Mesenchymal stem cell (in vitro differentiated cells and primary cell): Measurements from ENCODE around the gene EMX1.

Experiments
- DNase-seq: peaks from one replicate; pipeline ENCODE4 v3.0.0-alpha.2; 2013
- H2AFZ ChIP-seq: one replicate; pipeline ENCODE4 v1.6.1; 2013; ENCODE audit warnings: low read depth, mild to moderate bottlenecking, control low read depth, inconsistent platforms, low read length, moderate library complexity
- H2AK5ac ChIP-seq: 2 replicates; pipeline ENCODE4 v1.6.1; 2013; ENCODE audit warnings: low read length, moderate library complexity, mild to moderate bottlenecking, inconsistent platforms; ENCODE audit not compliant: severe bottlenecking
- H2BK120ac ChIP-seq: one replicate; pipeline ENCODE4 v1.6.1; 2013; ENCODE audit warnings: low read depth, mild to moderate bottlenecking, inconsistent platforms, low read length, moderate library complexity
- H2BK12ac ChIP-seq, 2 experiments: one replicate each; pipeline ENCODE4 v1.6.1; 2013; ENCODE audit warnings: inconsistent platforms in 2 of 2, low read length in 2 of 2, mild to moderate bottlenecking in 2 of 2, moderate library complexity in 2 of 2, control low read depth in 1 of 2
- H2BK15ac ChIP-seq: one replicate; pipeline ENCODE4 v1.6.1; 2013; ENCODE audit warnings: mild to moderate bottlenecking, low read depth, inconsistent platforms; ENCODE audit not compliant: poor library complexity, severe bottlenecking
- H2BK5ac ChIP-seq: 2 replicates; pipeline ENCODE4 v1.6.1; 2013; ENCODE audit warnings: low read depth, mild to moderate bottlenecking, low read length, control low read depth, inconsistent platforms; ENCODE audit not compliant: poor library complexity, severe bottlenecking
- H3K14ac ChIP-seq, 2 experiments: one replicate each; pipeline ENCODE4 v1.6.1; 2013; ENCODE audit warnings: inconsistent platforms in 2 of 2, low read length in 2 of 2, control low read depth in 1 of 2, mild to moderate bottlenecking in 1 of 2, moderate library complexity in 1 of 2
- H3K18ac ChIP-seq, 2 experiments: one replicate each; pipeline ENCODE4 v1.6.1; 2013; ENCODE audit warnings: inconsistent platforms in 2 of 2, low read length in 2 of 2, control low read depth in 1 of 2, low read depth in 1 of 2, mild to moderate bottlenecking in 1 of 2
- H3K23ac ChIP-seq, 2 experiments: one replicate each; pipeline ENCODE4 v1.6.1; 2013; ENCODE audit warnings: inconsistent platforms in 2 of 2, low read length in 2 of 2, mild to moderate bottlenecking in 2 of 2, moderate library complexity in 2 of 2, control low read depth in 1 of 2
- H3K27ac ChIP-seq: 2 replicates; pipeline ENCODE4 v1.5.1; 2013; ENCODE audit warnings: mild to moderate bottlenecking, moderate library complexity, low read length, control low read depth, inconsistent platforms; ENCODE audit not compliant: poor library complexity, severe bottlenecking
- H3K27me3 ChIP-seq, 2 experiments: 2 replicates each; pipeline versions ENCODE4 v1.6.1 to v1.7.0; 2013; ENCODE audit warnings: low read length in 2 of 2, mild to moderate bottlenecking in 2 of 2, moderate library complexity in 2 of 2, control low read depth in 1 of 2, inconsistent platforms in 1 of 2; ENCODE audit not compliant: control insufficient read depth in 1 of 2, insufficient read depth in 1 of 2
- H3K36me3 ChIP-seq, 2 experiments: 2 replicates each; pipeline versions ENCODE4 v1.6.1 to v1.7.0; 2013; ENCODE audit warnings: low read length in 2 of 2, control low read depth in 1 of 2, inconsistent platforms in 1 of 2, low read depth in 1 of 2, mild to moderate bottlenecking in 1 of 2; ENCODE audit not compliant: insufficient read depth in 2 of 2, control insufficient read depth in 1 of 2
- H3K4ac ChIP-seq, 2 experiments: one replicate each; pipeline ENCODE4 v1.6.1; 2013; ENCODE audit warnings: inconsistent platforms in 2 of 2, low read length in 2 of 2, mild to moderate bottlenecking in 2 of 2, moderate library complexity in 2 of 2, control low read depth in 1 of 2, low read depth in 1 of 2
- H3K4me1 ChIP-seq: 2 replicates; pipeline ENCODE4 v1.6.1; 2013; ENCODE audit warnings: low read depth, low read length, control low read depth; ENCODE audit not compliant: control insufficient read depth, insufficient read depth
- H3K4me2 ChIP-seq: 2 replicates; pipeline ENCODE4 v1.6.1; 2013; ENCODE audit warnings: low read length, mild to moderate bottlenecking, inconsistent platforms; ENCODE audit not compliant: poor library complexity, severe bottlenecking
- H3K4me3 ChIP-seq, 2 experiments: 2 replicates each; pipeline versions ENCODE4 v1.5.1 to v1.7.0; 2013; ENCODE audit warnings: low read length in 2 of 2, mild to moderate bottlenecking in 2 of 2, control low read depth in 1 of 2, low read depth in 1 of 2; ENCODE audit not compliant: insufficient read depth in 1 of 2
- H3K79me1 ChIP-seq: replicated peaks from 2 replicates; pipeline ENCODE4 v1.6.1; 2013; ENCODE audit warnings: mild to moderate bottlenecking, control low read depth, low read length, inconsistent platforms; ENCODE audit not compliant: poor library complexity, severe bottlenecking
- H3K9ac ChIP-seq: 2 replicates; pipeline ENCODE4 v1.7.0; 2013; ENCODE audit warnings: mild to moderate bottlenecking, low read length, moderate library complexity
- H3K9me3 ChIP-seq: 2 replicates; pipeline ENCODE4 v1.7.0; 2013; ENCODE audit warnings: mild to moderate bottlenecking, low read length; ENCODE audit not compliant: control insufficient read depth
- H4K8ac ChIP-seq: one replicate; pipeline ENCODE4 v1.6.1; 2013; ENCODE audit warnings: inconsistent platforms, mild to moderate bottlenecking, low read length, moderate library complexity
- H4K91ac ChIP-seq: one replicate; pipeline ENCODE4 v1.6.1; 2013; ENCODE audit warnings: mild to moderate bottlenecking, low read length, inconsistent platforms
- WGBS: methylation state at CpG from one replicate; pipeline ENCODE4 v1.1.7; 2013; ENCODE audit warnings: mixed read lengths; 5-methylcytosine and 5-hydroxymethylcytosine counted together

EMX1 gene

GRCh38 chr2:72982219-72982618, 64.9 kb downstream of the EMX1 start:
- 96% methylated on average over 2 of the region's 2 CpGs for WGBS
- Histone ChIP-seq H3K4me1 (peaks cover 6% of the 10 kb centered on the region), H2BK15ac (no peak overlapping the region)

GRCh38 chr2:72982781-72983499, 65.6 kb downstream of the EMX1 start:
- Histone ChIP-seq H2AFZ (no peak overlapping the region), H3K27ac (no peak overlapping the region), H3K36me3 (peaks cover 31 to 38% of the 10 kb centered on the region in 2 experiments), H3K18ac (no peak overlapping the region), H2BK120ac (no peak overlapping the region), H4K8ac (no peak overlapping the region), H2BK15ac (no peak overlapping the region), H3K27me3 (no peaks in the 10 kb centered on the region), H3K9me3 (no peaks in the 10 kb centered on the region), H3K9ac (no peak overlapping the region), H2AK5ac (no peak overlapping the region), H2BK5ac (no peak overlapping the region), H3K14ac (no peak overlapping the region), H4K91ac (no peak overlapping the region), H3K79me1 (no peaks in the 10 kb centered on the region), H2BK12ac (no peak overlapping the region), H3K4me1 (peaks cover 6% of the 10 kb centered on the region), H3K23ac (no peak overlapping the region), H3K4me3 (no peak overlapping the region), H3K4ac (no peak overlapping the region), H3K4me2 (no peak overlapping the region)
- 97% methylated on average over 11 of the region's 11 CpGs for WGBS
- DNase-seq, result no peak

More at GRCh38 chr2:72982219-72982618, 64.9 kb downstream of the EMX1 start:
- Histone ChIP-seq H3K23ac (no peak overlapping the region), H2BK5ac (no peak overlapping the region), H3K36me3 (peaks cover 27 to 36% of the 10 kb centered on the region in 2 experiments), H3K27ac (no peak overlapping the region), H3K18ac (no peak overlapping the region), H3K9me3 (no peaks in the 10 kb centered on the region), H3K14ac (no peak overlapping the region), H3K27me3 (no peaks in the 10 kb centered on the region), H3K79me1 (no peaks in the 10 kb centered on the region), H3K9ac (no peak overlapping the region), H4K91ac (no peak overlapping the region), H2BK120ac (no peak overlapping the region), H3K4me3 (no peak overlapping the region), H2AFZ (no peak overlapping the region), H3K4ac (no peak overlapping the region), H3K4me2 (no peak overlapping the region), H4K8ac (no peak overlapping the region), H2BK12ac (no peak overlapping the region), H2AK5ac (no peak overlapping the region)
- DNase-seq, result no peak

DNA sequence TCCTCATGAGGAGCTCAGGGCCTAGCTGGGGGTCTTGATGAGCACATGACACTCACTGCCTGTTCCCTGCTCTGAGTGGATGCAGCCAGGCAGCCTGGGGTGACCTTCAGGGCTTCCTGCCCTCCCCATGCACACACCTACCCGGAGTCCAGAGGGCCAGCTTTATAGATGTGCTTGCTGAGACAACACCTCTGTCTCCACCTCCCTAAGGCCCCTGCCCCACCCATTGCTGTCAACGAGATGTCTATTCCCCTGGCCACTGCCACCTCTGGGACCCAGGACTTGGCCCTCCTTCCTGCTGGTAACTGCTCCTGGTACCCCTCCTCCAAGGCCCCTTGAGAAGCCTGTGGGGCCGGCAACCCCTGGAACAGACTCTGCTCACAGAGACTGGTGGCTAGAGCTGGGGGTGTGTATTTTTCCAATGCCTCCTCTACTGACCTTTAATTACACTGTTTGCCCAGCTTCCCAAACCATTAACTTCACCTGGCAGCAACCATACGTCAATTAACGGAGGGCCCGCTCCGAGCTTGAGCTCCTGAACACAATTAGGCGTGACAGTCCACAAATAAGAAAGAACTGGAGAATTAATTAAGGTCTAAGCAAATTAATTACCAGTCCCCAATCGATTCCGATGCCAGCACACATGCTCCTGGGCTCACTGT, 66.3 kb downstream of the EMX1 start:
- no peak overlapping the region for H3K4ac ChIP-seq
- H3K36me3 ChIP-seq, result peaks cover 33 to 43% of the 10 kb centered on the region in 2 experiments
- H3K9me3 ChIP-seq, result no peaks in the 10 kb centered on the region
- H3K4me2 ChIP-seq, result no peak overlapping the region
- H2AK5ac ChIP-seq, result no peak overlapping the region
- H2BK15ac ChIP-seq, result no peak overlapping the region
- H3K4me1 ChIP-seq, result peaks cover 6% of the 10 kb centered on the region
- H3K23ac ChIP-seq, result no peak overlapping the region
- H4K91ac ChIP-seq, result no peak overlapping the region
- H3K9ac ChIP-seq, result no peak overlapping the region
- no peak overlapping the region for H3K14ac ChIP-seq
- no peak overlapping the region for H2BK12ac ChIP-seq
- no peak overlapping the region for H3K4me3 ChIP-seq
- H2BK5ac ChIP-seq, result no peak overlapping the region
- DNase-seq, result no peak
- H3K18ac ChIP-seq, result no peak overlapping the region
- H2AFZ ChIP-seq, result no peak overlapping the region
- 94% methylated on average over 10 of the region's 10 CpGs for WGBS
- no peaks in the 10 kb centered on the region for H3K27me3 ChIP-seq
- H2BK120ac ChIP-seq, result no peak overlapping the region
- H3K79me1 ChIP-seq, result no peaks in the 10 kb centered on the region
- no peak overlapping the region for H4K8ac ChIP-seq
- H3K27ac ChIP-seq, result no peak overlapping the region

DNA sequence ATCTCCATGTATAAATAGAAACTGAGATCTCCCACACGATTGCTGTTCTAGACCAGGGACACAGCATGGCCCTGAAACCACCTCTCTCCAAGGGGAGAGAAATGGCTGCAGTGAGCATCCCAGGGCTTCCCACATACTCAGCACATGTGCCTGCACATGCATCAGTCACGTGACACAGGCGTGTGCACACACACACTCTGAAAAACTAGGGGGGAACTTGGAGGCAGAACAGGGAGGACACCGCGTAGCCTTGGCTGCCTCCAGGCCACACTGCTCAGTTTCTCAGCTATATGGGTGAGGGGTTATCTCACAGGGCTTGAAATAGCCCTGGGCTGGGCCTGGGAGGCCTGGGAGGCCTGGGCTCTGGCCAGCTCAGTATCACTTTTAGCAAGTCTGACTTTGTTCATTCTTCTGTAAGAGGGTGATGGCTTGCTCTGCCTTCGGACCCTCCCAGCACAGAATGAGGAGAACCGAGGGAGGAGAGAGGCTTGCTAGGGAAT, 66.9 kb downstream of the EMX1 start:
- H3K9ac ChIP-seq, result no peak overlapping the region
- no peak overlapping the region for H2BK5ac ChIP-seq
- no peak overlapping the region for H4K91ac ChIP-seq
- WGBS, result 86% methylated on average over 7 of the region's 7 CpGs
- no peak overlapping the region for H2AFZ ChIP-seq
- H3K4me1 ChIP-seq, result peaks cover 6% of the 10 kb centered on the region
- no peak overlapping the region for H3K14ac ChIP-seq
- no peaks in the 10 kb centered on the region for H3K79me1 ChIP-seq
- H3K4me3 ChIP-seq, result no peak overlapping the region
- no peak for DNase-seq
- no peak overlapping the region for H2BK12ac ChIP-seq
- no peak overlapping the region for H3K4me2 ChIP-seq
- H2AK5ac ChIP-seq, result no peak overlapping the region
- peaks cover 33 to 48% of the 10 kb centered on the region in 2 experiments for H3K36me3 ChIP-seq
- H3K4ac ChIP-seq, result no peak overlapping the region
- H3K27me3 ChIP-seq, result no peaks in the 10 kb centered on the region
- H3K9me3 ChIP-seq, result no peaks in the 10 kb centered on the region
- H2BK15ac ChIP-seq, result no peak overlapping the region
- H3K27ac ChIP-seq, result no peak overlapping the region
- H2BK120ac ChIP-seq, result no peak overlapping the region
- no peak overlapping the region for H3K18ac ChIP-seq
- no peak overlapping the region for H3K23ac ChIP-seq
- H4K8ac ChIP-seq, result no peak overlapping the region
